Esophagus squamous epithelium (tissue), 5 donors: Measurements from ENCODE around the gene TMEM234. TPM values are rescaled to one million over a fixed set of nuclear protein-coding genes. Genes with fewer than 3 reads are reported as not detected.

Source experiments
- DNase-seq: peaks from one replicate; lab custom pipeline; 2025; lab: John Stamatoyannopoulos, UW
- H3K27ac ChIP-seq, 4 donors: fragments of 200-600 bp; sonication (generic); one replicate each; pipeline ENCODE4 v1.5.1; 2016 to 2019; ENCODE audit warnings: mild to moderate bottlenecking in 1 of 4
- H3K27me3 ChIP-seq, 4 donors: fragments of 200-600 bp; sonication (generic); 1 replicate in 3 of 4; 2 replicates in 1 of 4; pipeline versions ENCODE4 v1.5.1 to v1.6.0; 2017 to 2021; ENCODE audit warnings: antibody characterized with exemption in 1 of 4
- H3K36me3 ChIP-seq, 3 donors: fragments of 200-600 bp; sonication (generic); one replicate each; pipeline ENCODE4 v1.5.1; 2016 to 2019
- H3K4me1 ChIP-seq, 3 donors: fragments of 200-600 bp; sonication (generic); one replicate each; pipeline ENCODE4 v1.5.1; 2017 to 2019
- H3K4me3 ChIP-seq, 4 donors: fragments of 200-600 bp; sonication (generic); 1 replicate in 3 of 4; 2 replicates in 1 of 4; pipeline ENCODE4 v1.5.1; 2016 to 2019; ENCODE audit warnings: mild to moderate bottlenecking in 2 of 4, moderate library complexity in 1 of 4
- H3K9me3 ChIP-seq, 3 donors: fragments of 200-600 bp; sonication (generic); one replicate each; pipeline ENCODE4 v1.5.1; 2016 to 2019
- POLR2A ChIP-seq, 4 donors: fragments of 450-650 bp; IDR thresholded peaks; one replicate each; pipeline ENCODE4 v1.6.1; 2017; ENCODE audit warnings: antibody characterized with exemption in 4 of 4, mild to moderate bottlenecking in 4 of 4, moderate library complexity in 3 of 4
- WGBS, 2 donors: methylation state at CpG; one replicate each; pipeline ENCODE4 v1.1.5; 2018; 5-methylcytosine and 5-hydroxymethylcytosine counted together
- intact Hi-C: fragments of 100-400 bp; cut with DNase I; formaldehyde crosslinking; loops from one replicate; pipeline ENCODE4 v1.15.0; 2022
- total RNA-seq, 4 donors: library from RNA; depleted of rRNA; stranded (reverse); fragments of >200 nt; gene quantifications; one replicate each; pipeline ENCODE4 v1.1.0, GENCODE V29; 2016
- TF ChIP-seq, protein P1 (sequence below), 6 experiments: fragments of 450-650 bp in 4 of 6; fragments of 200-600 bp in 2 of 6; sonication (generic) in 2 of 6; IDR thresholded peaks; one replicate each; pipeline ENCODE4 v1.5.1; 2016 to 2019; ENCODE audit warnings: antibody characterized with exemption in 6 of 6, mild to moderate bottlenecking in 4 of 6, moderate library complexity in 4 of 6
- donor health status: DM: yes; HTN: yes; CAD: no.

TMEM234 gene
- total RNA-seq, 4 donors from 2014 or later: 6.4 to 11.1 (median 9.4) TPM

DNA sequence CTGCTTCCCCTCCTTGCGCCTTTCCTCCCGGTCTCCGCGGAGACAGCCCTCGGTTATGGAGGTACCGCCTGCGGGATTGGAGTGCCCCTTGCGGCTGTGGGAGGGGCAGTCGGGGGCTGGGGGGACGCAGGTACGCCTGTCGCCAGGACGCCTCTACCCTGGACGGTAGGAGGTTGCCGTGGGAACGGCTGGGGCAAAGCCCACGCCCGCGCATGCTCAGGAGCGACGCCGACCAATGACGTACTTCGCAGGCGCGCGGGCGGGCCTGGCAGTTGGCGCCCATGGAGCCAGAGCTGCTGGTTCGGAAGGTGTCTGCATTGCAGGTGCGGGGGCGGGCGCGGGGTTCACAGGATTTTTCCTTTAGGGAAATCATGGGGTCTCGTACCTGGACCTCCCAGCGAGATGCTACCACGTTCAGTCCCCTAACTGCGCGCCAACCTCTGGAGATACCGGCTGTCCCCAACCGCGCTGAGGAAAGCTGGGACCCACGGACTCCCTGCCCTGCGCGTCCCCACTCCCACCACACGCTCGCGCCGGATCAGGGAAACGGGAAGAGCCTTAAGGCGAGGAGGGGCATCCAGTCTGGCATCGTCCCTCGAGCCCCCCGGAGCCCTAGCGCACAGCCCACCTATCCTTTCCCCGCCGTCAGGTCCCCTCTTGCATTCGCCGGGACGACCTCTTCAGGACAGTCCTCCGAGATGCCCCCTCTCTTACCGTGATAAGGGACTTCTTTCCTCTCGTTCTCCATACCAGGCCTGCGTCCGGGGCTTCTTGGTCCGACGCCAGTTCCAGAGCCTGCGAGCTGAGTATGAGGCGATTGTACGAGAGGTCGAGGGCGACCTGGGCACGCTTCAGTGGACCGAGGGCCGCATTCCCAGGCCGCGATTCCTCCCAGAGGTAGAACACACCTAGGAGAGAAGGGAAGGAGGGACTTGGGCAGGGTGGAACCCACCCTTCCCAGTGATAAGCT, 16.5 kb downstream of the TMEM234 start, which contains the start of gene IQCC:
Gene IQCC (plus strand): TSS at position 271 of the 970 bp plus-strand sequence. CDS start 11 bp downstream, at position 282.
- peak in 2 of 4 donors; percentile 40 to 42 for TF ChIP-seq POLR2A (IDR thresholded peaks at IDR 0.05)
- TF ChIP-seq, protein P1, sequence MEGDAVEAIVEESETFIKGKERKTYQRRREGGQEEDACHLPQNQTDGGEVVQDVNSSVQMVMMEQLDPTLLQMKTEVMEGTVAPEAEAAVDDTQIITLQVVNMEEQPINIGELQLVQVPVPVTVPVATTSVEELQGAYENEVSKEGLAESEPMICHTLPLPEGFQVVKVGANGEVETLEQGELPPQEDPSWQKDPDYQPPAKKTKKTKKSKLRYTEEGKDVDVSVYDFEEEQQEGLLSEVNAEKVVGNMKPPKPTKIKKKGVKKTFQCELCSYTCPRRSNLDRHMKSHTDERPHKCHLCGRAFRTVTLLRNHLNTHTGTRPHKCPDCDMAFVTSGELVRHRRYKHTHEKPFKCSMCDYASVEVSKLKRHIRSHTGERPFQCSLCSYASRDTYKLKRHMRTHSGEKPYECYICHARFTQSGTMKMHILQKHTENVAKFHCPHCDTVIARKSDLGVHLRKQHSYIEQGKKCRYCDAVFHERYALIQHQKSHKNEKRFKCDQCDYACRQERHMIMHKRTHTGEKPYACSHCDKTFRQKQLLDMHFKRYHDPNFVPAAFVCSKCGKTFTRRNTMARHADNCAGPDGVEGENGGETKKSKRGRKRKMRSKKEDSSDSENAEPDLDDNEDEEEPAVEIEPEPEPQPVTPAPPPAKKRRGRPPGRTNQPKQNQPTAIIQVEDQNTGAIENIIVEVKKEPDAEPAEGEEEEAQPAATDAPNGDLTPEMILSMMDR (IDR thresholded peaks at IDR 0.05): no peak
- H3K9me3 ChIP-seq: no peaks in the 10 kb centered on the region
- intact Hi-C loops: no loop called here
- peaks cover 7 to 48% (median 25%) of the 10 kb centered on the region in 3 donors for H3K4me1 ChIP-seq
- 0 to 2% methylated on average over 25 to 38 of the region's 77 CpGs for WGBS, 2 donors
- no peaks in the 10 kb centered on the region for H3K36me3 ChIP-seq
- peak; percentile 33 for DNase-seq
- no peaks in the 10 kb centered on the region for H3K27me3 ChIP-seq
- peak within 1 kb of the TSS; percentile 40 to 69 (median 67) for H3K4me3 ChIP-seq
- peak within 1 kb of the TSS; percentile 40 to 76 (median 61) for H3K27ac ChIP-seq

DNA sequence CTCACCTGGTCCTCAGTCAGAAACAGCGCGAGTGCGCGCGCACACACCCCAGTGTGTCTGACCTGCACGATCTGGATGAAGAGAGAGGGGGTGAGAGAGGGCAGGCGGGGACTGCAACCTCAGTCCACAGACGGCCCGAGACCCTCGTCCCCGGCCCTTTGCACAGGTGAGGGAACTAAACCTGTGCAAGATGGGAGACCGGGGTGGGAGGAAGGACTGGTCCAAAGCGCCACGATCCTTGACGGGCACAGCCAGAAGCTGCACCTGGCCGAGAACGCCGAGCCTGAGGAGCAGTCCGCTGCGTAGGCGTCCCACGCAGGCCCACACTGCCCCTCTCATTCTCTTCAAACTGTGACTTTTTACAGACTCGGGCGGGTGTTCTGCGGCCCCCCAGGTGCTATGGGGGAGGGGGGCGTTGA, 17.2 kb downstream of the TMEM234 start:
- DNase-seq: no peak
- H3K9me3 ChIP-seq: no peaks in the 10 kb centered on the region
- TF ChIP-seq, protein P1 (IDR thresholded peaks at IDR 0.05): no peak
- TF ChIP-seq POLR2A (IDR thresholded peaks at IDR 0.05): no peak
- peak overlapping the region; percentile 40 to 76 (median 61) for H3K27ac ChIP-seq
- no peaks in the 10 kb centered on the region for H3K27me3 ChIP-seq
- 9 to 37% methylated on average over 20 to 24 of the region's 26 CpGs for WGBS, 2 donors
- H3K36me3 ChIP-seq: no peaks in the 10 kb centered on the region
- intact Hi-C loops: no loop called here
- H3K4me1 ChIP-seq: peaks cover 8 to 55% (median 28%) of the 10 kb centered on the region in 3 donors
- peak overlapping the region; percentile 40 to 69 (median 67) for H3K4me3 ChIP-seq

DNA sequence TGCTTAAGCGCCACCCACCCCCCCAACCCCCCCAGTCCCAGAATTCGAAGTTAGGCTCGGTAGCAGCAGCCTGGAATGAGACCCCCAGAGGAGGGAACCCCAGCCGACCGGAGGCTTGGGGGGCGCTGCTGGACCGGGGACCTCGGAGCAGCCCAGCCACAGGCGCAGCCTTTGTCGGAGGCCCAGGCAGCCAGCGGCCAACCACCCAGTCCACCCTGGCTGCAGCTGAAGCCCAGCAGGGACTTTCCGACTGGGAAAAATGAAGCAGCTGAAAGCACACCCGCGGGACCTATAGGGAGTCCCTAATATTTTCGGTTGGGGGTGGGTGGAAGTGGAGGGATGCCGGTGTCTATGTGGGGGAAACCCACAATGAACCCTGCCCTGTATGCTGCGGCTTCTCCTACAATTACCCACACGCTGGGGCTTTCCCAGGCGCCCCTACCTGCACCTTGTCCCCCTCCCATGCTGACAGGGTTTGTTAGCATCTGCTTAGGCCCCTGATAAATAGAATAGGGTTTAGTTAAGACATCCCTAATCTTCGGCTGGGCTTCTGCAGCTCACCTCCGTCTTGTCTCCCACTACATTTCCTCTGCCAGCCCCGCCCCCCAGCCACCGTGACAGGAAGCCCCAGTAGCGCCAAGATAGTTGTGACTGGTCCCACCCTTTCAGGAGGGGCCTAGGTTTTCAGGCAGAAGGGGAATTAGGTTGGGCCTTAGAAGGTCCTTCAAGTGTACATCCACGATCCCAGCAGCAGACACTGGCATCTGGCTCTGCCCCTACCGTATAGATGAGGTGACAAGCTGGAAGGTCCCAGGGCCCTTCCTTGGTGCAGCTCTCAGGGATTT, 20.9 kb downstream of the TMEM234 start:
- Histone ChIP-seq H3K27me3 (no peaks in the 10 kb centered on the region), H3K27ac (peak overlapping the region; percentile 74 to 91 (median 85)), H3K9me3 (no peaks in the 10 kb centered on the region), H3K4me1 (peaks cover 13 to 53% (median 33%) of the 10 kb centered on the region in 3 donors), H3K36me3 (peaks cover 2 to 23% (median 9%) of the 10 kb centered on the region in 3 donors), H3K4me3 (peak overlapping the region; percentile 52 to 88 (median 63))
- TF ChIP-seq, protein P1 (IDR thresholded peaks at IDR 0.05): no peak
- peak in 1 of 4 donors; percentile 13 for TF ChIP-seq POLR2A (IDR thresholded peaks at IDR 0.05)
- peak; percentile 23 for DNase-seq
- intact Hi-C loops: no loop called here
- WGBS, 2 donors: 0 to 7% methylated on average over 9 to 10 of the region's 26 CpGs

DNA sequence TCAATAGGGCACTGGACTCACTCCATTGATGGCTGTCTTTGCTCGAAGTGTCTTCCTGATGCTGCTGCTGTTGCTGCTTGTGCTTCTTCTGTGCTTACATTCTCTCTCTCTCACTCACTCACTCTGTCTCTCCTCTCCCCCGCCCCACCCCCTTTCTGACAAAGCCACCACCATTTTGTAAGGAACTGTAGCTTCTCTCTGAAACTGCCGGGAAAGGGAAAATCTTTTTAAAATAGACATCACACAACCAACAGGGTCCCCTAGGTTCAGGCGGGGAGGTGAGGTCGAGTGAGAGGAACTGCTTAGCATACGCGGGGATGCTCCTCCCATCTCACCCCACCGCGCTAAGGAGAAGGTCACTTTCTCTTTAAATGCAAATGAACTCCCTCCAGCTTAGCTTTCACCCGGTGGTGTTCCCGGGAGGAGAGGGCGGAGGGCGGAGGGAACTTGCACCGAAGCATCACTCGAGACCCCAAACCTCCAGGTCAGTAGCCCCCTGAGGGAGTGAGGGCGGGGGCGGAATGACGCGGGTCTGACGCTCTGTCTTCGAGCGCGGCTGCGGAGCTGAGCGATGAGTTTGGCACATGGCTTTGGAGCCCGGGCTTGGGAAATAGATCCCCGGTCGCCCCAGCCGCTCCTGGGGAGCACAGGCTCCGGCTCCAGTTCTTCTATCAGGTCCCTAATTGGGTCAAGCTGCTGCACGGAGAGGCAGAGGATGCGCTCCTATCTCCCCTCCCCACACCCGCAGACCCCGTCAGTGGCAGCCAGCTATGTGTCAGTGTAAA, 21.7 kb downstream of the TMEM234 start, which contains the start of gene CCDC28B:
Gene CCDC28B (plus strand): TSS at position 370 of the 785 bp plus-strand sequence. CDS start 1,341 bp downstream, outside the sequence.
- Histone ChIP-seq H3K27ac (peak within 1 kb of the TSS; percentile 74 to 91 (median 85)), H3K36me3 (peaks cover 10 to 31% (median 15%) of the 10 kb centered on the region in 3 donors), H3K4me1 (peaks cover 7 to 51% (median 31%) of the 10 kb centered on the region in 3 donors), H3K4me3 (peak within 1 kb of the TSS; percentile 52 to 88 (median 63)), H3K9me3 (no peaks in the 10 kb centered on the region), H3K27me3 (no peaks in the 10 kb centered on the region)
- intact Hi-C loops: no loop called here
- WGBS, 2 donors: 0 to 2% methylated on average over 9 of the region's 34 CpGs
- no peak for DNase-seq
- TF ChIP-seq, protein P1 (IDR thresholded peaks at IDR 0.05): no peak
- TF ChIP-seq POLR2A (IDR thresholded peaks at IDR 0.05): peak in 1 of 4 donors; percentile 5
